Retinal pigment epithelial cell (primary cell): ENCODE data around the gene OVOL3.

ENCODE experiments used
- DNase-seq: peaks from one replicate; pipeline ENCODE4 v3.0.0-alpha.2; 2010; ENCODE audit warnings: low read depth
- H3K4me3 ChIP-seq: 2 replicates; pipeline ENCODE4 v1.5.1; 2011; ENCODE audit warnings: mild to moderate bottlenecking, low read length, control low read depth, moderate library complexity
- CTCF ChIP-seq: conservative IDR thresholded peaks from 2 replicates; pipeline ENCODE4 v1.5.1; 2011; ENCODE audit warnings: low read depth, low read length, control low read depth, inconsistent platforms

OVOL3 gene

DNA sequence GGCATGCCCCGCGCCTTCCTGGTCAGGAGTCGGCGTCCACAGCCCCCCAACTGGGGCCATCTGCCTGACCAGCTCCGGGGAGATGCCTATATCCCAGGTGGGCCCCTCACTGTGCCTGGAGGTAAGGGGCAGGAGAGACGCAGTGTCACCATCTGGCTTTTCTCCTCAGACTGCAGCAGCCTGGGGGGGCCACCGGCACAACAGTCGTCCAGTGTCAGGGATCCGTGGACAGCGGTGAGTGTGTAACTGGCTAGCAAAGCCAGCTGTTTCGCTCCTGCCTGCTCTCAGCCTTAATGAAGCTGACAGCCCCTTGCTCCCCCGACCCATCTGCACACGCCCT, 227 bp downstream of the OVOL3 start:
- DNase-seq: no peak
- no peak overlapping the region for H3K4me3 ChIP-seq
- no peak for TF ChIP-seq CTCF

DNA sequence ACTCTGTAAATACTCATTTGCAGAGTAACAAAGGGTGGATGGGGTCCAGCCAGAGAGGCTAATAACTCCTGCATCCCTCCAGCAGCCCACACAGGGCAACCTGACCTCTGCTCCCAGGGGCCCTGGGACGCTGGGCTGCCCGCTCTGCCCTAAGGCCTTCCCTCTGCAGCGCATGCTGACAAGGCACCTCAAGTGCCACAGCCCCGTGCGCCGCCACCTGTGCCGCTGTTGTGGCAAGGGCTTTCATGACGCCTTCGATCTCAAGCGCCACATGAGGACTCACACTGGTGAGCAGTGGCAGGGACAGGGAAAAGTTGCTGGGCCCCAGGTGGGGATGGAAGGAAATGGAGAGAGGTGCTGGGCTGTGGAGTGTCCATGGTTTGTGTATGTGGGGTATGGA, 1.7 kb downstream of the OVOL3 start:
- no peak for DNase-seq
- no peak overlapping the region for H3K4me3 ChIP-seq
- no peak for TF ChIP-seq CTCF

GRCh38 chr19:36113425-36113824, 2.5 kb downstream of the OVOL3 start:
- TF ChIP-seq CTCF: no peak
- H3K4me3 ChIP-seq: peak overlapping the region; percentile 93

DNA sequence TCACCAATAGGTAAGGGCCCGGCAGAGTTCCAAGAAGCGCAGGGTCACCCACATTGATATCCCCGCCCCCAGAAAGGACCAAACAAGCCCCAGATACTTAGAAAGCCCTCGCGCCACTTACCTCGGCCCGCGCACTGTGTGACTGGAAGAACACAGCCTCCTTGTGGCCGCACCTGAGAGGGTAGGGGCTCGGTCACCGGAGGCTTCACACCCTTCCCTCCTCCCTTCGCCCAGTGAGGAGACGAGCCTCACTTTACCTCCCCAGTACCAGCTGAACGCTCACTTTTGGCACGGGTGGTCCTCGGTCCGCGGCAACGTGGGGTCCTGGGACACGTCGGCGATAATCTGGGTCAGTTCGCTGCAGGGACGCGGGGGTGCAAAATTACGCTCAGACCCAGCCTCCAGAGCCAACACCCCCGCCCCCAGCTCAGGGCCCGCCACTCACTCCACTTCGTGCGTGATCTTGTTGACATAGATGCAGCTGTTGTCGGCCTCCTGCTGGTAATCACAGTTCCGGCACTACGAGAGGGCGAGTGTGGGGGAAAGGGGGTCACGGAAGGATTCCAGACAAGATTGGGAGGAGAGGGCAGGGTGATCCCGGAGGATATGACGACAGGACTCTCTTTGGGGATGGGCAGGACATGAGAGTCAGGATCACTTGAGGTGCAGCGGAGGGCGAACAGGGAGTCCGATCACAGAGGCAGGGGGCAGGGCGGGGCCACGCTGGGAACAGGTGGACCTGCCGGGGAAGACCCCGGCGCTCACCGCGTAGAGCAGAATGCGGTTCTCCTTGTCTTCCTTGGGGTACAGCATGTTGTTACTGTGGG, 3.2 kb downstream of the OVOL3 start:
- TF ChIP-seq CTCF: peak; percentile 43
- peak overlapping the region; percentile 93 for H3K4me3 ChIP-seq
- DNase-seq: no peak

More at GRCh38 chr19:36113425-36113824, 2.5 kb downstream of the OVOL3 start:
- DNase-seq: no peak

DNA sequence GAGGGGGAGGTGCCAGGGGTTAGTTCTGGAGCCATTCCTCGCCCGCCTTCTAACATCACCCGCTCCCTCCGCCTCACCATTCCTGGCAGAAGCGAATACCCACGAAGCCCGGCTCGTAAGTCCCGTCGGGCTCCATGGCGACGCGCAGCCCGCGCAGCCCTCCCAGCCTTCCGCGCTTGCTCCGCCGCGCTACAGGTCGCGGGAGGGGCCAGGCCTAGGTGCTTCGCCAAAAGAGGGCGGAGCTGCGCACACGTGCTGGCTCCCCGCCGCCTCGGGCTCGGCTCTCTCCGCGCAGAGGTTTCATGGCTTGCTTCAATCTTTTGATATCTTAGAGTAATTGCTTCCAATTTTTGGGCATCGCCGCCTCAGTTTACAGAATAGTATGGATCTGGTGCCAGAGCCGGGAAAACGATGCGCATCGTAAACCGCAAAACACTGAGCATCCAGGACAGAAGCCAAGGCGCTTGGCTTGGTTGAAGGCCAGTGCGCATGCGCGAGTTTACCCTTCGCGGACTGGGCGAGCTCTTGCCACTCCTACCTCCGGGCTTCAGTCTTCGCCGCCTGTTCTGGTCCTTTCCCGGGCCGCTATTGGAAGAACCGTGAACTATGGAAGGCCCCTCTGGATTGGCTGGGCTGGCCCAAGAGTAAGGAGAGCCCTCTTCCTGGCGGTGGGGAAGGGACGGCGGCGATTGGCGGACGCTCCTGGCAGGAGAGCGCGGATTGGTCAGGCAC, 3.9 kb downstream of the OVOL3 start, which contains the start of gene POLR2I:
TSS of gene POLR2I (minus strand) at position 155 of the 732 bp plus-strand sequence. CDS start at position 136, 19 bp downstream.
- peak within 1 kb of the TSS; percentile 93 for H3K4me3 ChIP-seq
- peak; percentile 99 for DNase-seq
- no peak for TF ChIP-seq CTCF

DNA sequence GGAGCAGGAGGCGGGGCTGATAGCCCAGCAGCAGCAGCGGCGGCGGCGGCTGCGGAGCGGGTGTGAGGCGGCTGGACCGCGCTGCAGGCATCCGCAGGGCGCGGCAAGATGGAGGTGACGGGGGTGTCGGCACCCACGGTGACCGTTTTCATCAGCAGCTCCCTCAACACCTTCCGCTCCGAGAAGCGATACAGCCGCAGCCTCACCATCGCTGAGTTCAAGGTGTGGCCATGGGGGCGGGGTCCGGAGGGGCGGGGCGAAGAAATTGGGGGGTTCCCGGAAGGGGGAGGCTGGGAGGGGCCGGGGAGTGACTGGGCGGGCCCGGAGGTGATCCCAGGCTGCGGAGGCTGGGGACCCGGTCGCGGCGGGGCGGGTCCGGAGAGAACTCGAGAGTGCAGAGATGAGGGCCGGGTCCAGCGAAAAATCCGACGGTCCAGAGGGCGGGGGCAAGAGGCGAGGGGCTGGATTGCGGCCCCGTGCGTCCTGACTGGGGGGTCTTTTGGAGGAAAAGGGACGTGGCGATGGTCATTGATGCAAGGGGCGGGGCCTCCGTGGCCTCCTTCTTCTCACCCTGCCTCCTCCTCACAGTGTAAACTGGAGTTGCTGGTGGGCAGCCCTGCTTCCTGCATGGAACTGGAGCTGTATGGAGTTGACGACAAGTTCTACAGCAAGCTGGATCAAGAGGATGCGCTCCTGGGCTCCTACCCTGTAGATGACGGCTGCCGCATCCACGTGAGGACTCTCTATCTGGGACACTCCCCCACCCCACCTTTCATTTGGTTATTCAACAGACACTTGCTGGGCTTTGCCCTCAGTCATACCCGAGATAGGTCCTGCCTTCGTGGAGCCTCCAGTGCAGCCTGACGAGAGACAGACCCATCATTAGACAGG, 4.8 kb downstream of the OVOL3 start, which contains the start of gene TBCB:
TSS of gene TBCB (plus strand) at position 16 of the 891 bp plus-strand sequence. CDS start at position 109, 93 bp downstream.
- H3K4me3 ChIP-seq: peak within 1 kb of the TSS; percentile 93
- DNase-seq: no peak
- no peak for TF ChIP-seq CTCF
